Activated CD8-positive, alpha-beta T cell treated with anti-CD3 and anti-CD28 coated beads for 36 hours (primary cell): Measurements from ENCODE around the gene TMEM176B. TPM values are rescaled to one million over a fixed set of nuclear protein-coding genes. Genes with fewer than 3 reads are reported as not detected.

Experiments
- ATAC-seq: fragments of 200-7000 bp; cut with Tn5 transposase; one replicate; pipeline ENCODE4 v1.10.0; 2021; ENCODE audit warnings: mild to moderate bottlenecking, moderate library complexity
- CTCF ChIA-PET: fragments of 350-600 bp; sonication (Branson Sonifier 250); formaldehyde crosslinking; loops from one replicate; lab custom pipeline; 2021; ENCODE audit warnings: antibody characterized with exemption; lab: Charles Lee
- POLR2A ChIA-PET: fragments of 350-600 bp; sonication (Branson Sonifier 250); formaldehyde crosslinking; loops from one replicate; lab custom pipeline; 2021; ENCODE audit warnings: antibody characterized with exemption; lab: Charles Lee
- DNase-seq: peaks from one replicate; pipeline ENCODE4 v3.0.0-alpha.2; 2020
- H3K27ac Mint-ChIP-seq: one replicate; pipeline ENCODE4 v1.8.0; 2021; ENCODE audit warnings: mild to moderate bottlenecking, mixed read lengths
- H3K27me3 Mint-ChIP-seq: one replicate; pipeline ENCODE4 v1.8.0; 2021; ENCODE audit warnings: mixed read lengths
- H3K36me3 Mint-ChIP-seq: one replicate; pipeline ENCODE4 v1.8.0; 2021; ENCODE audit warnings: low read depth, mixed read lengths
- H3K4me1 Mint-ChIP-seq: one replicate; pipeline ENCODE4 v1.8.0; 2021; ENCODE audit warnings: low read depth, mixed read lengths
- H3K4me3 Mint-ChIP-seq: one replicate; pipeline ENCODE4 v1.8.0; 2021; ENCODE audit warnings: mild to moderate bottlenecking, moderate library complexity, mixed read lengths
- H3K9me3 Mint-ChIP-seq: one replicate; pipeline ENCODE4 v1.8.0; 2021; ENCODE audit warnings: mixed read lengths
- CTCF ChIP-seq: fragments of 200-600 bp; IDR thresholded peaks from one replicate; pipeline ENCODE4 v1.8.0; 2022; ENCODE audit warnings: antibody characterized with exemption, mild to moderate bottlenecking
- intact Hi-C: fragments of 100-400 bp; cut with micrococcal nuclease; formaldehyde crosslinking; loops from one replicate; pipeline ENCODE4 v1.10.0; 2022
- total RNA-seq, 2 experiments: library from RNA; stranded (reverse); gene quantifications; one replicate each; pipeline ENCODE4 v1.2.3, GENCODE V29; 2021

Gene TMEM176B
- total RNA-seq, 2 experiments from 2014 or later = not detected

DNA sequence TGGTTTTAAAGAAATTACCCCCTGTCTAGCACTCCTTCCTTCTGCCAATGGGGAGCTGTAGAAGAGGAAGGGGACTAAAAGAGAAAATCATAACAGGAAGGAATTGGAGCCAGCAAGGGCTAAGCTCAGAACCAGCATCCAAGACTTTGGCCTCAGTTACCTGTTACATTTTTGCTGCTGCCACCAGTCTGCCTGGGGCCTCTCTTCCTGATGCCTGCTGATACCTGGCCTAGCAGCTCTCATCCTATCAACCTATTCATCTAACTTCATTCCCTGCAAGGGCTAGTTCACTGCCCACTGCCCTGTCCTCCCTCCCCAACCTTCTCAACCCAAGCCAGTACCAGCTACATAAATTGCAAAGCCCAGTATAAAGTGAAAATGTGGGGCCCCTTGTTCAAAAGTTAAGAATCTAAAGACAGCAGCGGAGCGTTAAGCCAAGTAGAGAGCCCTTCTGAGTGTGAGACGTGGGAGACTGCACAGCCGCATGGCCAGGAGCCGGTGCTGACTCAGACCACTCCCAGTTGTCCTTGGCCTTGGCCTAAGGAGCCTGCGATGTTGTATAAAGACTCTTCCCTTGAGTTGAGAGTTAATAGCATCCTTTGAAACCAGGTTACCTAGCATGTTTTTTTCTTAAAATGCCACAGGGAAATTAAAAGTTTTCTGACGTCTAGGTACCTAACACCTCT, 38.9 kb upstream of the TMEM176B start:
- H3K9me3 Mint-ChIP-seq = no peaks in the 10 kb centered on the region
- no peak overlapping the region for H3K27ac Mint-ChIP-seq
- ChIA-PET CTCF (interaction anchor here (1.1 to 1.6 kb wide), 4 partner anchors 37 to 60 kb away, joined by 3 to 9 read pairs (median 6); no protein-coding TSS in a partner anchor), POLR2A (no interaction called here)
- no peaks in the 10 kb centered on the region for H3K36me3 Mint-ChIP-seq
- no peak for DNase-seq
- H3K4me1 Mint-ChIP-seq = no peaks in the 10 kb centered on the region
- intact Hi-C loops = no loop called here
- no peak for TF ChIP-seq CTCF
- H3K27me3 Mint-ChIP-seq = peaks cover 3% of the 10 kb centered on the region
- ATAC-seq = no peak
- H3K4me3 Mint-ChIP-seq = no peak overlapping the region

DNA sequence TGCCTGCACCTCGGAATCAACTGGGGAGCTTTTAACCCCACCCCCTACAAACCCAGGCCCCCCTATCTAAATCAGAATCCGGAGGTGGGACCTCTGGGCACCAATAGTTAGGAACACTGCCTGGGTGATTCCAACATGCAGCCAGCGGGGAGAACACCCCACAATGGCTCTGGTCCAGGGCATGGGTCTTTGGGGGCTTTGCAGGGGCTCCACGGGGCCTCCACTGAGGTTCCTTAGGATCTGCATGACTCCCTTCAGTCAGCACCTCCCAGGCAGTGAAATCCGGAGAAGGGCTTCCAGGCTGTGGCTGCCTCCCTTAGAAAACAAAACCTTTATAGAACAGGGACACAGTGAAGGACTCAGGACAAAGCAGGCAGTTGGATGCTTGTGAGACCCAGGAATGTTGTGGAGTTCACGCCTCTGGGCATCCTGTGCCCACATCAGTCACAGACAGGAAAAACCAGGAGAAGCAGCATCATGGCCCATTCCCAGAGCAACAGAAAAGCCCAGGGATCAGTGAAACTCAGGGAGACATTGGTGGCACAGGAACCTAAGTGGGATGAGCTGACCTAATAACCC, 35.6 kb upstream of the TMEM176B start:
- no peaks in the 10 kb centered on the region for H3K9me3 Mint-ChIP-seq
- ATAC-seq (no peak), DNase-seq (no peak)
- no peak for TF ChIP-seq CTCF
- ChIA-PET POLR2A (no interaction called here), CTCF (interaction anchor here (0.9 to 1.7 kb wide), 3 partner anchors 41 to 63 kb away, joined by 3 to 5 read pairs (median 4); no protein-coding TSS in a partner anchor)
- no peaks in the 10 kb centered on the region for H3K36me3 Mint-ChIP-seq
- H3K4me1 Mint-ChIP-seq = no peaks in the 10 kb centered on the region
- H3K27ac Mint-ChIP-seq = no peak overlapping the region
- no peak overlapping the region for H3K4me3 Mint-ChIP-seq
- intact Hi-C loops = no loop called here
- peaks cover 14% of the 10 kb centered on the region for H3K27me3 Mint-ChIP-seq

- Mint-ChIP-seq H3K27ac (no peak overlapping the region), H3K36me3 (no peaks in the 10 kb centered on the region), H3K4me3 (no peak overlapping the region), H3K9me3 (no peaks in the 10 kb centered on the region), H3K4me1 (no peaks in the 10 kb centered on the region), H3K27me3 (peaks cover 17% of the 10 kb centered on the region)
- TF ChIP-seq CTCF = no peak
- intact Hi-C loops = no loop called here
- no peak for ATAC-seq
- CTCF ChIA-PET = interaction anchor here (0.9 to 1.5 kb wide), 2 partner anchors 42 to 63 kb away, joined by 3 to 5 read pairs; no protein-coding TSS in a partner anchor
- POLR2A ChIA-PET = no interaction called here
- no peak for DNase-seq
Observed at GRCh38 chr7:150835019-150835418, 34.9 kb upstream of the TMEM176B start.

DNA sequence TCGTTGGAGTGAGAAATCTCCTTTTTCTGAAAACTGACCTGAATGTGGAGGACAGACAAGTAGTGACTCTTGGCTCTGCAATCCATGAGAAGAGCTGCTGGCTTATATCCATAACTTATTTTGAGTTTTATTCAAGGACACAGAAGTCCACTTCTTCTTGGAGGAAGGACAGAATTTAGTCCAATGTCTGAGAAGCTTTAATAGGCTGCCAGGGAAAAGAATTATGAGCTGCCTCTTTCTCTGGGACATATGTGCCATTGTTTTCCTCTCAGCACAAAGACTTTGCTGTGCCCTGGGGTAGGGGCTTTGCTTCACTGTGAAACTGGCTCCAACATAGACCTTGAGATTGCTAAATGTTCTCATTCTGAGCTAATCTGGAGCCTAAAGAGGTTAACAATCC, 31.7 kb upstream of the TMEM176B start:
- no peak for TF ChIP-seq CTCF
- no peak overlapping the region for H3K4me3 Mint-ChIP-seq
- intact Hi-C loops = no loop called here
- no peaks in the 10 kb centered on the region for H3K9me3 Mint-ChIP-seq
- H3K4me1 Mint-ChIP-seq = no peaks in the 10 kb centered on the region
- DNase-seq (no peak), ATAC-seq (no peak)
- CTCF ChIA-PET = interaction anchor here (0.8 to 0.9 kb wide), 2 partner anchors 12 to 81 kb away, joined by 3 read pairs; no protein-coding TSS in a partner anchor
- POLR2A ChIA-PET = no interaction called here
- no peak overlapping the region for H3K27ac Mint-ChIP-seq
- no peaks in the 10 kb centered on the region for H3K36me3 Mint-ChIP-seq
- H3K27me3 Mint-ChIP-seq = peaks cover 27% of the 10 kb centered on the region

DNA sequence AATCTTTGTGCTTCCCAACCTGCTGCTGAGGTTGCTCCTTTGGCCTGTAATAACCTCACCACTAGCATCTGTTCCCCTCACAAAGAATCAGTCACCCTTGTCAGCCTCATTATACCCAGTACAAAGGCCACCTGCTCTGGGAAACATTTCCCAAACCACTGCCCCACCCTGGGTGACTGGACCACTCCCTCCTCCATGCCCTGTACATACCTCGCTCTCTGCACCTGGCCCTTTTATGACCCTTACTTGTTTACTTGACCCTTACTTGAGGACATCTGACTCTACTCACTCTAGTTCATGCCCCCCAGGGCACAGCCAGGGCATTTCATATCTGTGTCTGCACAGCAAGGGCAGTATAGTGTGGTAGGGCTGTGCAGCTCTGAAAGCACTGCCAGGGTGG, 30.8 kb upstream of the TMEM176B start:
- Mint-ChIP-seq H3K4me3 (no peak overlapping the region), H3K36me3 (no peaks in the 10 kb centered on the region), H3K4me1 (no peaks in the 10 kb centered on the region), H3K9me3 (no peaks in the 10 kb centered on the region), H3K27me3 (peaks cover 29% of the 10 kb centered on the region), H3K27ac (no peak overlapping the region)
- ATAC-seq (no peak), DNase-seq (no peak)
- intact Hi-C loops = no loop called here
- CTCF ChIA-PET = no interaction called here
- TF ChIP-seq CTCF = no peak
- POLR2A ChIA-PET = no interaction called here
